GM12891 (cell line): ENCODE measurements around the gene ANXA2.

Source experiments
- PAX5 ChIP-seq: IDR thresholded peaks from 2 replicates; pipeline ENCODE4 v1.6.1; 2011; ENCODE audit warnings: low read length, moderate library complexity, mild to moderate bottlenecking; ENCODE audit not compliant: insufficient read depth, severe bottlenecking
- POLR2A ChIP-seq: IDR thresholded peaks from 2 replicates; pipeline ENCODE4 v1.6.1; 2011; ENCODE audit warnings: low read depth, low read length, control low read depth
- POLR2AphosphoS5 ChIP-seq: IDR thresholded peaks from 2 replicates; pipeline ENCODE4 v1.6.1; 2011; ENCODE audit warnings: low read depth, low read length, control low read depth
- POU2F2 ChIP-seq: IDR thresholded peaks from 2 replicates; pipeline ENCODE4 v1.6.1; 2011; ENCODE audit warnings: low read depth, mild to moderate bottlenecking, control low read depth, low read length, moderate library complexity
- SPI1 ChIP-seq: IDR thresholded peaks from 2 replicates; pipeline ENCODE4 v1.6.1; 2011; ENCODE audit warnings: low read depth, low read length, control low read depth
- TAF1 ChIP-seq: IDR thresholded peaks from 2 replicates; pipeline ENCODE4 v1.6.1; 2011; ENCODE audit warnings: low read depth, low read length, control low read depth

- TF ChIP-seq SPI1 (no peak), POLR2AphosphoS5 (no peak), TAF1 (no peak), POLR2A (no peak), PAX5 (no peak), POU2F2 (no peak)
Measured at GRCh38 chr15:60325905-60326304, 71.9 kb downstream of the ANXA2 start.
